Neural cell (in vitro differentiated cells): ENCODE measurements around the gene TMEM43.

ENCODE experiments used
- CTCF ChIP-seq: fragments of 450-650 bp; IDR thresholded peaks from 2 replicates; pipeline ENCODE4 v1.5.1; 2014; ENCODE audit warnings: antibody characterized with exemption, mild to moderate bottlenecking, moderate library complexity; ENCODE audit not compliant: poor library complexity, severe bottlenecking
- EP300 ChIP-seq: fragments of 450-650 bp; conservative IDR thresholded peaks from 2 replicates; pipeline ENCODE4 v1.6.1; 2014; ENCODE audit warnings: antibody characterized with exemption, mild to moderate bottlenecking, moderate library complexity; ENCODE audit not compliant: poor library complexity, severe bottlenecking
- EZH2 ChIP-seq: fragments of 200-600, 300-800 bp; shearing (Covaris generic), sonication (generic); IDR thresholded peaks from 2 replicates; pipeline ENCODE4 v1.6.1; 2014; ENCODE audit warnings: antibody characterized with exemption, low read length, borderline replicate concordance, mild to moderate bottlenecking; ENCODE audit not compliant: insufficient read depth, poor library complexity, severe bottlenecking
- MXI1 ChIP-seq: fragments of 450-650 bp; conservative IDR thresholded peaks from 2 replicates; pipeline ENCODE4 v1.6.1; 2014; ENCODE audit warnings: antibody characterized with exemption, mild to moderate bottlenecking; ENCODE audit not compliant: poor library complexity, severe bottlenecking
- POLR2AphosphoS5 ChIP-seq: IDR thresholded peaks from 2 replicates; pipeline ENCODE4 v1.6.1; 2012
- RAD21 ChIP-seq: fragments of 450-650 bp; conservative IDR thresholded peaks from 2 replicates; pipeline ENCODE4 v1.6.1; 2014; ENCODE audit warnings: antibody characterized with exemption, mild to moderate bottlenecking, moderate library complexity
- REST ChIP-seq: IDR thresholded peaks from 2 replicates; pipeline ENCODE4 v1.6.1; 2012; ENCODE audit warnings: borderline replicate concordance
- SMC3 ChIP-seq: fragments of 450-650 bp; conservative IDR thresholded peaks from 2 replicates; pipeline ENCODE4 v1.6.1; 2014; ENCODE audit warnings: antibody characterized with exemption, mild to moderate bottlenecking, moderate library complexity; ENCODE audit not compliant: poor library complexity

- TF ChIP-seq CTCF (no peak), SMC3 (no peak), REST (peak; percentile 40), EP300 (no peak), EZH2 (no peak), POLR2AphosphoS5 (no peak), MXI1 (no peak), RAD21 (peak; percentile 15)
These were observed 553 bp downstream of the TMEM43 start for GRCh38 chr3:14125193-14126016.
